Trophoblast cell (in vitro differentiated cells and primary cell): ENCODE measurements around the gene KIF19.

ENCODE experiments used
- DNase-seq, 2 donors: peaks; one replicate each; pipeline ENCODE4 v3.0.0-alpha.2; 2016
- H2AFZ ChIP-seq: 2 replicates; pipeline ENCODE4 v1.6.1; 2013; ENCODE audit warnings: low read length, moderate library complexity, mild to moderate bottlenecking; ENCODE audit not compliant: insufficient read depth, poor library complexity
- H2AK5ac ChIP-seq: 2 replicates; pipeline ENCODE4 v1.6.1; 2013; ENCODE audit warnings: mild to moderate bottlenecking, low read length
- H2BK120ac ChIP-seq: 2 replicates; pipeline ENCODE4 v1.6.1; 2013; ENCODE audit warnings: low read length, mild to moderate bottlenecking, moderate library complexity; ENCODE audit not compliant: insufficient read depth, poor library complexity
- H2BK12ac ChIP-seq: 2 replicates; pipeline ENCODE4 v1.6.1; 2013; ENCODE audit warnings: mild to moderate bottlenecking, low read length, moderate library complexity
- H2BK5ac ChIP-seq: 2 replicates; pipeline ENCODE4 v1.6.1; 2013; ENCODE audit warnings: low read length, low read depth, moderate library complexity, mild to moderate bottlenecking; ENCODE audit not compliant: poor library complexity
- H3K14ac ChIP-seq: 2 replicates; pipeline ENCODE4 v1.6.1; 2013; ENCODE audit warnings: mild to moderate bottlenecking, low read length
- H3K18ac ChIP-seq: 2 replicates; pipeline ENCODE4 v1.6.1; 2013; ENCODE audit warnings: mild to moderate bottlenecking, low read length
- H3K23ac ChIP-seq: 2 replicates; pipeline ENCODE4 v1.6.1; 2013; ENCODE audit warnings: low read length
- H3K27ac ChIP-seq: 2 replicates; pipeline ENCODE4 v1.5.1; 2013; ENCODE audit warnings: low read depth, mild to moderate bottlenecking, inconsistent platforms, low read length, moderate library complexity
- H3K27me3 ChIP-seq: 2 replicates; pipeline ENCODE4 v1.6.1; 2013; ENCODE audit warnings: inconsistent platforms, mild to moderate bottlenecking, low read length, moderate library complexity; ENCODE audit not compliant: insufficient read depth
- H3K36me3 ChIP-seq, 2 experiments: 1 replicate in 1 of 2; 2 replicates in 1 of 2; pipeline ENCODE4 v1.6.1; 2013; ENCODE audit warnings: low read length in 2 of 2, mild to moderate bottlenecking in 2 of 2, moderate library complexity in 1 of 2; ENCODE audit not compliant: insufficient read depth in 2 of 2, control insufficient read depth in 1 of 2
- H3K4ac ChIP-seq: 2 replicates; pipeline ENCODE4 v1.6.1; 2013; ENCODE audit warnings: low read depth, mild to moderate bottlenecking, low read length, moderate library complexity
- H3K4me1 ChIP-seq, 2 experiments: 1 replicate in 1 of 2; 2 replicates in 1 of 2; pipeline ENCODE4 v1.6.1; 2013; ENCODE audit warnings: low read length in 2 of 2, mild to moderate bottlenecking in 2 of 2, moderate library complexity in 1 of 2; ENCODE audit not compliant: insufficient read depth in 2 of 2, control insufficient read depth in 1 of 2
- H3K4me2 ChIP-seq: 2 replicates; pipeline ENCODE4 v1.6.1; 2013; ENCODE audit warnings: inconsistent platforms, mild to moderate bottlenecking, low read length, moderate library complexity
- H3K4me3 ChIP-seq: 2 replicates; pipeline ENCODE4 v1.5.1; 2013; ENCODE audit warnings: mild to moderate bottlenecking, low read depth, low read length, inconsistent platforms
- H3K79me1 ChIP-seq: one replicate; pipeline ENCODE4 v1.6.1; 2013; ENCODE audit warnings: low read length
- H3K79me2 ChIP-seq: 2 replicates; pipeline ENCODE4 v1.6.1; 2013; ENCODE audit warnings: low read length, mild to moderate bottlenecking; ENCODE audit not compliant: control insufficient read depth, insufficient read depth, poor library complexity
- H3K9ac ChIP-seq: 2 replicates; pipeline ENCODE4 v1.6.1; 2013; ENCODE audit warnings: mild to moderate bottlenecking, low read length
- H3K9me3 ChIP-seq: 2 replicates; pipeline ENCODE4 v1.6.1; 2013; ENCODE audit warnings: low read depth, mild to moderate bottlenecking, control low read depth, inconsistent platforms, low read length; ENCODE audit not compliant: insufficient read depth
- H4K12ac ChIP-seq: 2 replicates; pipeline ENCODE4 v1.6.1; 2013; ENCODE audit warnings: low read depth, mild to moderate bottlenecking, low read length, moderate library complexity
- H4K8ac ChIP-seq: 2 replicates; pipeline ENCODE4 v1.6.1; 2013; ENCODE audit warnings: low read depth, mild to moderate bottlenecking, low read length, moderate library complexity
- H4K91ac ChIP-seq: one replicate; pipeline ENCODE4 v1.6.1; 2013; ENCODE audit warnings: low read depth, mild to moderate bottlenecking, low read length, moderate library complexity
- WGBS: extraction: QIAGEN DNeasy Blood & Tissue Kit; methylation state at CpG from one replicate; pipeline ENCODE4 v1.1.7; 2013; ENCODE audit warnings: missing lambda C conversion rate; ENCODE audit not compliant: insufficient read length, insufficient coverage; ENCODE audit errors: extremely low coverage; 5-methylcytosine and 5-hydroxymethylcytosine counted together

Gene KIF19

GRCh38 chr17:74324521-74324920 is 1.5 kb upstream of the KIF19 start:
- Histone ChIP-seq H4K8ac (no peak overlapping the region), H2AFZ (no peak overlapping the region), H3K4me3 (no peak overlapping the region), H2BK12ac (no peak overlapping the region), H3K79me2 (no peaks in the 10 kb centered on the region), H3K4ac (no peak overlapping the region), H4K91ac (no peak overlapping the region), H2BK5ac (no peak overlapping the region), H3K18ac (no peak overlapping the region), H3K4me2 (no peak overlapping the region), H3K27me3 (peaks cover 23% of the 10 kb centered on the region), H3K4me1 (peaks cover 5 to 6% of the 10 kb centered on the region in 2 experiments), H3K14ac (no peak overlapping the region), H2BK120ac (no peak overlapping the region), H3K27ac (no peak overlapping the region), H3K36me3 (no peaks in the 10 kb centered on the region), H3K79me1 (no peaks in the 10 kb centered on the region), H3K9me3 (peaks cover 7% of the 10 kb centered on the region), H2AK5ac (no peak overlapping the region), H4K12ac (no peak overlapping the region), H3K9ac (no peak overlapping the region), H3K23ac (no peak overlapping the region)
- no peak for DNase-seq
- no CpG with 5 or more reads among the region's 6 CpGs for WGBS

DNA sequence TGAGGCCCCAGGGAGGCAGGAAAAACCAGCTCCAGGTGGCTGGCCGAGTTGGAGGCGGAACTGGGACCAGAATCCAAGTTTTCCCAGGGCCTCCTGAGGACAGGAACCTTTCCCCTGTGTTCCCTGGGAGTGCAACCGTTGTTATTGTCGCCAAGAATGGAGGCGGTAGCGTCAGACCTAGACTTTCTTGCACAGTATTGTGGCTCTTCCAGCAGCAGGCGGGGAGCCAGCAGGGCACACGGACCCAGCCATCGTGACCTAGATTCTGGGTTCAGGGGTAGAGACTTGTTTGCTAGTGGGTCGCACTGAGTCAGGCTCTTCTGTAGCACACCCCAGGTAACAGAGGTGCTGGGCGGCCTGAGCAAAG is 667 bp upstream of the KIF19 start:
- H3K79me1 ChIP-seq, result no peaks in the 10 kb centered on the region
- no peak overlapping the region for H2AK5ac ChIP-seq
- DNase-seq, result no peak
- H3K79me2 ChIP-seq, result no peaks in the 10 kb centered on the region
- no peak overlapping the region for H3K23ac ChIP-seq
- no peak overlapping the region for H3K4ac ChIP-seq
- no peak overlapping the region for H3K18ac ChIP-seq
- no peak overlapping the region for H3K27ac ChIP-seq
- no peak overlapping the region for H2BK5ac ChIP-seq
- H3K9ac ChIP-seq, result no peak overlapping the region
- H3K14ac ChIP-seq, result no peak overlapping the region
- no peak overlapping the region for H4K12ac ChIP-seq
- H2AFZ ChIP-seq, result no peak overlapping the region
- no peak overlapping the region for H4K8ac ChIP-seq
- peaks cover 5 to 6% of the 10 kb centered on the region in 2 experiments for H3K4me1 ChIP-seq
- peaks cover 7% of the 10 kb centered on the region for H3K9me3 ChIP-seq
- H3K4me2 ChIP-seq, result no peak overlapping the region
- no peaks in the 10 kb centered on the region for H3K36me3 ChIP-seq
- peaks cover 23% of the 10 kb centered on the region for H3K27me3 ChIP-seq
- no peak overlapping the region for H2BK120ac ChIP-seq
- no peak overlapping the region for H3K4me3 ChIP-seq
- no peak overlapping the region for H2BK12ac ChIP-seq
- H4K91ac ChIP-seq, result no peak overlapping the region
- no CpG with 5 or more reads among the region's 11 CpGs for WGBS

GRCh38 chr17:74326506-74326905 is 480 bp downstream of the KIF19 start:
- Histone ChIP-seq H2BK5ac (no peak overlapping the region), H3K36me3 (no peaks in the 10 kb centered on the region), H3K79me2 (no peaks in the 10 kb centered on the region), H4K12ac (no peak overlapping the region), H4K8ac (no peak overlapping the region), H2AK5ac (no peak overlapping the region), H3K4me2 (peak overlapping the region; percentile 56), H3K4me3 (no peak overlapping the region), H3K18ac (no peak overlapping the region), H2BK120ac (no peak overlapping the region), H3K79me1 (no peaks in the 10 kb centered on the region), H4K91ac (no peak overlapping the region), H3K4ac (no peak overlapping the region), H3K9me3 (peaks cover 7% of the 10 kb centered on the region), H3K14ac (no peak overlapping the region), H3K23ac (no peak overlapping the region), H3K27me3 (peaks cover 23% of the 10 kb centered on the region), H2BK12ac (no peak overlapping the region), H3K4me1 (peaks cover 5 to 6% of the 10 kb centered on the region in 2 experiments), H2AFZ (no peak overlapping the region), H3K27ac (no peak overlapping the region), H3K9ac (no peak overlapping the region)
- WGBS, result no CpG with 5 or more reads among the region's 10 CpGs
- no peak for DNase-seq

DNA sequence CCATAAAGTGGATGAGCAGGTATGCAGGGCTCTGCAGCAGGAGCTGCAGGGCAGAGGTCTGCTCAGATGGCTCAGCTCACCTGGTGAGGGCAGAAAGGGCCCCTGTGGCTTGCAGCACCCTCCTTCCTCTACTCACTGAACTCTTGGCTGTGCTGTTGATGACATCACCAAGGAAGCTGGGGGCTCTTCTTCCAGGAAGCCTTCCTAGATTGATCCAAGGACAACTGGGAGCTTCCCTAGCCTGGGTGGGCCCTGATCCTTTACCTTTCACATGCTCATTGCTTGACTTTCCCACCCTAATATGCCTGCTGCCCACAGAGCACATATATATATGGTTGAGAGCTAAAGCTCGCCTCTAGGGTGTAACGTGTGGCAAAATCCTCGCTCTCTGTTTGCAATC is 2.5 kb downstream of the KIF19 start:
- no peak overlapping the region for H4K12ac ChIP-seq
- no CpG with 5 or more reads among the region's 3 CpGs for WGBS
- H3K27me3 ChIP-seq, result peaks cover 23% of the 10 kb centered on the region

More for the DNA sequence above, 2.5 kb downstream of the KIF19 start:
- Histone ChIP-seq H3K18ac (no peak overlapping the region), H3K79me1 (no peaks in the 10 kb centered on the region), H4K8ac (no peak overlapping the region), H3K79me2 (no peaks in the 10 kb centered on the region), H4K91ac (no peak overlapping the region), H2BK12ac (no peak overlapping the region), H3K23ac (no peak overlapping the region), H2AK5ac (no peak overlapping the region), H3K14ac (no peak overlapping the region), H3K4me3 (no peak overlapping the region), H3K9me3 (peaks cover 3% of the 10 kb centered on the region), H3K4ac (no peak overlapping the region), H3K4me2 (no peak overlapping the region), H2AFZ (no peak overlapping the region), H3K27ac (no peak overlapping the region), H3K9ac (no peak overlapping the region), H3K4me1 (peaks cover 5 to 6% of the 10 kb centered on the region in 2 experiments), H2BK120ac (no peak overlapping the region), H3K36me3 (no peaks in the 10 kb centered on the region), H2BK5ac (no peak overlapping the region)
- no peak for DNase-seq
